Measurements from ENCODE around the gene INHBB.

The INHBB gene

DNA sequence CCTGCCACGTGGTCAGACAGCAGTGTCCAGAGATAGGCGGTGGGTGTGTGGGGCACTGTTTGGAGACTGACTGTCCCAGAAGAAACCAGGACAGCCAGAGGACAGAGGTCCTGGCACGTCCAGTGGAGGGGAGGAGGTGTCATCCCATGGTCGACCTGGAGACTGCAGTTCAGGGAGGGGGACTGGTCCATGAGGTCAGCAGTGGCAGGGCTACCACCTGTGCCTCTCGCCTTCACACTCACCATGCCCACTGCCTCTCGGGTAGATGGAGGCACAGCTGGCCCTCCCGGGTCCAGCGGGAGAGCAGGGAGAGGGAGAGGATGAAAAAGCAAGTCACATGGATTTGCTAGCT is 53.9 kb downstream of the INHBB start:
- DNase-seq: no peak

GRCh38 chr2:120400551-120400950 is 54.6 kb downstream of the INHBB start:
- DNase-seq: no peak
